HL-60 (cell line): ENCODE results near the gene LRMDA.

Source experiments
- GABPA ChIP-seq: IDR thresholded peaks from 2 replicates; pipeline ENCODE4 v1.6.1; 2012; ENCODE audit warnings: low read depth
- SPI1 ChIP-seq: IDR thresholded peaks from 2 replicates; pipeline ENCODE4 v1.6.1; 2012; ENCODE audit warnings: low read depth, mild to moderate bottlenecking, borderline replicate concordance
- TF ChIP-seq, protein P1 (sequence below): IDR thresholded peaks from one replicate; pipeline ENCODE4 v1.5.1; 2011; ENCODE audit warnings: low read length, control low read depth, inconsistent platforms; ENCODE audit not compliant: insufficient read depth
- TF ChIP-seq, protein P2 (sequence below): IDR thresholded peaks from 2 replicates; pipeline ENCODE4 v1.6.1; 2012; ENCODE audit warnings: low read depth; ENCODE audit not compliant: insufficient replicate concordance

DNA sequence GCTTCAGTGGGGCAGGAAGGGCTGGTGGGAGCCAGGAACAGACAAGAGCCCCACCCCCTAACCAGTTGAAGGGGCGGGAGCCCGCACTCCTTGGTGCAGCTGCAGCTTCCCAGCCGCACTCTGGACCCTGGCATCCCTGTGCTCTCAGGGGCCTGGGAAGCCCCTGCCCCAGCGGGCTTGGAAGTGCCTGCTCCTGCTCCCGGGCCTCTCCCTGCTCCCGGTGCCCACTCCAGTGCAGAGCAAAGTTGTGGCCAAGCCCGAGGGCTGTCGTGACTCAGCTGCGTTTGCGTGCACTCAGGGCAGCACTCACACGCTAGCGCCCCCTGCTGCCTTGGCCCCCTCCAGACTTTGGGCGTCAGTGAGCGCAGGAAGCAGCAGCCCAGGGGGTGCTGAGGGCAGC, 883.8 kb downstream of the LRMDA start:
- TF ChIP-seq, protein P1, sequence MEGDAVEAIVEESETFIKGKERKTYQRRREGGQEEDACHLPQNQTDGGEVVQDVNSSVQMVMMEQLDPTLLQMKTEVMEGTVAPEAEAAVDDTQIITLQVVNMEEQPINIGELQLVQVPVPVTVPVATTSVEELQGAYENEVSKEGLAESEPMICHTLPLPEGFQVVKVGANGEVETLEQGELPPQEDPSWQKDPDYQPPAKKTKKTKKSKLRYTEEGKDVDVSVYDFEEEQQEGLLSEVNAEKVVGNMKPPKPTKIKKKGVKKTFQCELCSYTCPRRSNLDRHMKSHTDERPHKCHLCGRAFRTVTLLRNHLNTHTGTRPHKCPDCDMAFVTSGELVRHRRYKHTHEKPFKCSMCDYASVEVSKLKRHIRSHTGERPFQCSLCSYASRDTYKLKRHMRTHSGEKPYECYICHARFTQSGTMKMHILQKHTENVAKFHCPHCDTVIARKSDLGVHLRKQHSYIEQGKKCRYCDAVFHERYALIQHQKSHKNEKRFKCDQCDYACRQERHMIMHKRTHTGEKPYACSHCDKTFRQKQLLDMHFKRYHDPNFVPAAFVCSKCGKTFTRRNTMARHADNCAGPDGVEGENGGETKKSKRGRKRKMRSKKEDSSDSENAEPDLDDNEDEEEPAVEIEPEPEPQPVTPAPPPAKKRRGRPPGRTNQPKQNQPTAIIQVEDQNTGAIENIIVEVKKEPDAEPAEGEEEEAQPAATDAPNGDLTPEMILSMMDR = no peak
- TF ChIP-seq SPI1 = no peak
- TF ChIP-seq, protein P2, sequence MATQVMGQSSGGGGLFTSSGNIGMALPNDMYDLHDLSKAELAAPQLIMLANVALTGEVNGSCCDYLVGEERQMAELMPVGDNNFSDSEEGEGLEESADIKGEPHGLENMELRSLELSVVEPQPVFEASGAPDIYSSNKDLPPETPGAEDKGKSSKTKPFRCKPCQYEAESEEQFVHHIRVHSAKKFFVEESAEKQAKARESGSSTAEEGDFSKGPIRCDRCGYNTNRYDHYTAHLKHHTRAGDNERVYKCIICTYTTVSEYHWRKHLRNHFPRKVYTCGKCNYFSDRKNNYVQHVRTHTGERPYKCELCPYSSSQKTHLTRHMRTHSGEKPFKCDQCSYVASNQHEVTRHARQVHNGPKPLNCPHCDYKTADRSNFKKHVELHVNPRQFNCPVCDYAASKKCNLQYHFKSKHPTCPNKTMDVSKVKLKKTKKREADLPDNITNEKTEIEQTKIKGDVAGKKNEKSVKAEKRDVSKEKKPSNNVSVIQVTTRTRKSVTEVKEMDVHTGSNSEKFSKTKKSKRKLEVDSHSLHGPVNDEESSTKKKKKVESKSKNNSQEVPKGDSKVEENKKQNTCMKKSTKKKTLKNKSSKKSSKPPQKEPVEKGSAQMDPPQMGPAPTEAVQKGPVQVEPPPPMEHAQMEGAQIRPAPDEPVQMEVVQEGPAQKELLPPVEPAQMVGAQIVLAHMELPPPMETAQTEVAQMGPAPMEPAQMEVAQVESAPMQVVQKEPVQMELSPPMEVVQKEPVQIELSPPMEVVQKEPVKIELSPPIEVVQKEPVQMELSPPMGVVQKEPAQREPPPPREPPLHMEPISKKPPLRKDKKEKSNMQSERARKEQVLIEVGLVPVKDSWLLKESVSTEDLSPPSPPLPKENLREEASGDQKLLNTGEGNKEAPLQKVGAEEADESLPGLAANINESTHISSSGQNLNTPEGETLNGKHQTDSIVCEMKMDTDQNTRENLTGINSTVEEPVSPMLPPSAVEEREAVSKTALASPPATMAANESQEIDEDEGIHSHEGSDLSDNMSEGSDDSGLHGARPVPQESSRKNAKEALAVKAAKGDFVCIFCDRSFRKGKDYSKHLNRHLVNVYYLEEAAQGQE = no peak
- TF ChIP-seq GABPA = no peak
